ENCODE data around the gene CKAP2L. TPM values are rescaled to one million over a fixed set of nuclear protein-coding genes. Genes with fewer than 3 reads are reported as not detected.

CKAP2L gene
- total and polyA plus RNA-seq, 10 of the 15 experiments (the other 5 are each of a cell fraction or from before 2014, with no cell fraction given), result 10.5 to 37.4 (median 20.2) TPM

Other genes starting within 250 kb of the CKAP2L start
Only the 7 nearest of the 9 such genes appear.
- gene CHCHD5, start 180.0 kb downstream of the CKAP2L start, total RNA-seq (2014; rRNA removed), result 25.7 and 37.2 TPM in 2 replicates
- gene CHCHD5, start 180.0 kb downstream of the CKAP2L start, total RNA-seq (2014; rRNA removed; fragmentation: Illumina TruSeq; extraction: Trizol), result 21.5 and 22.9 TPM in 2 replicates
- gene CHCHD5, start 180.0 kb downstream of the CKAP2L start, total RNA-seq (2021), result 40.6 and 43.1 TPM in 2 replicates
- 10.0 and 18.5 TPM in 2 replicates for gene CHCHD5, start 180.0 kb downstream of the CKAP2L start, polyA plus RNA-seq (2011; rRNA removed)
- gene CHCHD5, start 180.0 kb downstream of the CKAP2L start, polyA plus RNA-seq (2014; fragmentation: Illumina TruSeq; extraction: Trizol), result 2.7 and 16.4 TPM in 2 replicates
- 10 to 100 TPM; 65.1 to 85.6 TPM for gene CHCHD5, start 180.0 kb downstream of the CKAP2L start, polyA plus RNA-seq (2014; fragmentation: Nextera tagmentation; extraction: Ambion mirVana)
- 47.4 and 56.8 TPM in 2 replicates for gene CHCHD5, start 180.0 kb downstream of the CKAP2L start, polyA plus RNA-seq (2014; rRNA removed)
- 100 to 1,000 TPM; 104 to 118 TPM for gene CHCHD5, start 180.0 kb downstream of the CKAP2L start, polyA plus RNA-seq (2016; fragmentation: Nextera tagmentation; extraction: Ambion mirVana)
- gene SLC20A1, start 118.7 kb downstream of the CKAP2L start, total RNA-seq (2014; rRNA removed), result 39.0 and 42.2 TPM in 2 replicates
- 40.5 and 41.2 TPM in 2 replicates for gene SLC20A1, start 118.7 kb downstream of the CKAP2L start, total RNA-seq (2014; rRNA removed; fragmentation: Illumina TruSeq; extraction: Trizol)
- gene SLC20A1, start 118.7 kb downstream of the CKAP2L start, total RNA-seq (2021), result 50.5 and 59.1 TPM in 2 replicates
- gene SLC20A1, start 118.7 kb downstream of the CKAP2L start, polyA plus RNA-seq (2011; rRNA removed), result 45.3 and 48.6 TPM in 2 replicates
- 46.8 and 59.1 TPM in 2 replicates for gene SLC20A1, start 118.7 kb downstream of the CKAP2L start, polyA plus RNA-seq (2014; fragmentation: Illumina TruSeq; extraction: Trizol)
- gene SLC20A1, start 118.7 kb downstream of the CKAP2L start, polyA plus RNA-seq (2014; fragmentation: Nextera tagmentation; extraction: Ambion mirVana), result 10 to 100 TPM; 21.2 to 22.6 TPM
- 37.6 and 39.8 TPM in 2 replicates for gene SLC20A1, start 118.7 kb downstream of the CKAP2L start, polyA plus RNA-seq (2014; rRNA removed)
- 10 to 100 TPM; 46.9 to 49.5 TPM for gene SLC20A1, start 118.7 kb downstream of the CKAP2L start, polyA plus RNA-seq (2016; fragmentation: Nextera tagmentation; extraction: Ambion mirVana)
- gene NT5DC4, start 43.6 kb downstream of the CKAP2L start, total RNA-seq (2014; rRNA removed), result 0.34 and 0.38 TPM in 2 replicates
- gene NT5DC4, start 43.6 kb downstream of the CKAP2L start, total RNA-seq (2014; rRNA removed; fragmentation: Illumina TruSeq; extraction: Trizol), result 0.18 TPM in 1 of 2 replicates, not detected in the other
- gene NT5DC4, start 43.6 kb downstream of the CKAP2L start, total RNA-seq (2021), result 0.85 TPM in 1 of 2 replicates, not detected in the other
- 1.6 and 2.7 TPM in 2 replicates for gene NT5DC4, start 43.6 kb downstream of the CKAP2L start, polyA plus RNA-seq (2011; rRNA removed)
- gene NT5DC4, start 43.6 kb downstream of the CKAP2L start, polyA plus RNA-seq (2014; fragmentation: Illumina TruSeq; extraction: Trizol), result 0.04 and 0.10 TPM in 2 replicates
- gene NT5DC4, start 43.6 kb downstream of the CKAP2L start, polyA plus RNA-seq (2014; fragmentation: Nextera tagmentation; extraction: Ambion mirVana), result 1 to 10 TPM in 1 of 2 experiments, under 1 TPM in 1; 0.31 to 2.6 TPM
- gene NT5DC4, start 43.6 kb downstream of the CKAP2L start, polyA plus RNA-seq (2014; rRNA removed), result 0.15 and 0.51 TPM in 2 replicates
- gene NT5DC4, start 43.6 kb downstream of the CKAP2L start, polyA plus RNA-seq (2016; fragmentation: Nextera tagmentation; extraction: Ambion mirVana), result under 1 TPM; 0.11 to 0.13 TPM
- 7.7 and 10.6 TPM in 2 replicates for gene IL1A, start 19.9 kb upstream of the CKAP2L start, total RNA-seq (2014; rRNA removed)
- gene IL1A, start 19.9 kb upstream of the CKAP2L start, total RNA-seq (2014; rRNA removed; fragmentation: Illumina TruSeq; extraction: Trizol), result 8.2 and 9.5 TPM in 2 replicates
- 6.1 and 6.6 TPM in 2 replicates for gene IL1A, start 19.9 kb upstream of the CKAP2L start, total RNA-seq (2021)
- gene IL1A, start 19.9 kb upstream of the CKAP2L start, polyA plus RNA-seq (2011; rRNA removed), result 0.10 TPM in 1 of 2 replicates, not detected in the other
- gene IL1A, start 19.9 kb upstream of the CKAP2L start, polyA plus RNA-seq (2014; fragmentation: Illumina TruSeq; extraction: Trizol), result 8.3 and 14.3 TPM in 2 replicates
- gene IL1A, start 19.9 kb upstream of the CKAP2L start, polyA plus RNA-seq (2014; fragmentation: Nextera tagmentation; extraction: Ambion mirVana), result 1 to 10 TPM; 5.7 to 8.7 TPM
- gene IL1A, start 19.9 kb upstream of the CKAP2L start, polyA plus RNA-seq (2014; rRNA removed), result 5.6 and 7.2 TPM in 2 replicates
- 1 to 10 TPM; 3.2 to 3.8 TPM for gene IL1A, start 19.9 kb upstream of the CKAP2L start, polyA plus RNA-seq (2016; fragmentation: Nextera tagmentation; extraction: Ambion mirVana)
- gene IL1B, start 72.2 kb upstream of the CKAP2L start, total RNA-seq (2014; rRNA removed), result 0.93 and 1.4 TPM in 2 replicates
- 0.88 and 1.0 TPM in 2 replicates for gene IL1B, start 72.2 kb upstream of the CKAP2L start, total RNA-seq (2014; rRNA removed; fragmentation: Illumina TruSeq; extraction: Trizol)
- gene IL1B, start 72.2 kb upstream of the CKAP2L start, total RNA-seq (2021), result 0.64 and 0.72 TPM in 2 replicates
- gene IL1B, start 72.2 kb upstream of the CKAP2L start, polyA plus RNA-seq (2011; rRNA removed), result 0.30 and 0.35 TPM in 2 replicates
- 1.3 and 1.4 TPM in 2 replicates for gene IL1B, start 72.2 kb upstream of the CKAP2L start, polyA plus RNA-seq (2014; fragmentation: Illumina TruSeq; extraction: Trizol)
- gene IL1B, start 72.2 kb upstream of the CKAP2L start, polyA plus RNA-seq (2014; fragmentation: Nextera tagmentation; extraction: Ambion mirVana), result 1 to 10 TPM in 1 of 2 experiments, under 1 TPM in 1; 0.57 to 1.6 TPM
- 0.88 and 1.2 TPM in 2 replicates for gene IL1B, start 72.2 kb upstream of the CKAP2L start, polyA plus RNA-seq (2014; rRNA removed)
- under 1 TPM; 0.20 to 0.32 TPM for gene IL1B, start 72.2 kb upstream of the CKAP2L start, polyA plus RNA-seq (2016; fragmentation: Nextera tagmentation; extraction: Ambion mirVana)
- gene IL37, start 146.6 kb upstream of the CKAP2L start, total RNA-seq (2014; rRNA removed), result not detected in 2 replicates
- gene IL37, start 146.6 kb upstream of the CKAP2L start, total RNA-seq (2014; rRNA removed; fragmentation: Illumina TruSeq; extraction: Trizol), result not detected in 2 replicates
- gene IL37, start 146.6 kb upstream of the CKAP2L start, total RNA-seq (2021), result not detected in 2 replicates
- gene IL37, start 146.6 kb upstream of the CKAP2L start, polyA plus RNA-seq (2011; rRNA removed), result not detected in 2 replicates
- 0.41 TPM in 1 of 2 replicates, not detected in the other for gene IL37, start 146.6 kb upstream of the CKAP2L start, polyA plus RNA-seq (2014; fragmentation: Illumina TruSeq; extraction: Trizol)
- not detected for gene IL37, start 146.6 kb upstream of the CKAP2L start, polyA plus RNA-seq (2014; fragmentation: Nextera tagmentation; extraction: Ambion mirVana)
- gene IL37, start 146.6 kb upstream of the CKAP2L start, polyA plus RNA-seq (2014; rRNA removed), result 0.54 TPM in 1 of 2 replicates, not detected in the other
- gene IL37, start 146.6 kb upstream of the CKAP2L start, polyA plus RNA-seq (2016; fragmentation: Nextera tagmentation; extraction: Ambion mirVana), result not detected
- not detected in 2 replicates for gene IL36G, start 213.4 kb upstream of the CKAP2L start, total RNA-seq (2014; rRNA removed)
- gene IL36G, start 213.4 kb upstream of the CKAP2L start, total RNA-seq (2014; rRNA removed; fragmentation: Illumina TruSeq; extraction: Trizol), result not detected in 2 replicates
- not detected in 2 replicates for gene IL36G, start 213.4 kb upstream of the CKAP2L start, total RNA-seq (2021)
- 0.17 TPM in 1 of 2 replicates, not detected in the other for gene IL36G, start 213.4 kb upstream of the CKAP2L start, polyA plus RNA-seq (2011; rRNA removed)
- gene IL36G, start 213.4 kb upstream of the CKAP2L start, polyA plus RNA-seq (2014; fragmentation: Illumina TruSeq; extraction: Trizol), result not detected in 2 replicates
- under 1 TPM in 1 of 2 experiments, not detected in 1; 0.10 TPM for gene IL36G, start 213.4 kb upstream of the CKAP2L start, polyA plus RNA-seq (2014; fragmentation: Nextera tagmentation; extraction: Ambion mirVana)
- gene IL36G, start 213.4 kb upstream of the CKAP2L start, polyA plus RNA-seq (2014; rRNA removed), result 0.37 TPM in 1 of 2 replicates, not detected in the other
- not detected for gene IL36G, start 213.4 kb upstream of the CKAP2L start, polyA plus RNA-seq (2016; fragmentation: Nextera tagmentation; extraction: Ambion mirVana)